HEK293 (cell line): ENCODE measurements around the gene DAP.

ENCODE experiments used
- CTCF ChIA-PET: fragments of 350-600 bp; formaldehyde crosslinking; extraction: SDS; loops from one replicate; lab custom pipeline; 2021; ENCODE audit warnings: antibody characterized with exemption; lab: Yijun Ruan, JAX
- POLR2A ChIA-PET: fragments of 300-600 bp; formaldehyde crosslinking; extraction: SDS; loops from one replicate; lab custom pipeline; 2020; ENCODE audit warnings: antibody characterized with exemption, inconsistent platforms; lab: Yijun Ruan, JAX
- H3K27ac ChIP-seq: fragments of 200-500 bp; sonication (Bioruptor generic); 2 replicates; pipeline ENCODE4 v1.5.1; 2014; ENCODE audit warnings: low read depth, low read length, control low read depth, inconsistent platforms; ENCODE audit errors: extremely low read depth
- H3K36me3 ChIP-seq, 2 experiments: fragments of 200-500 bp in 1 of 2; sonication (Bioruptor generic) in 1 of 2; 1 replicate in 1 of 2; 2 replicates in 1 of 2; pipeline ENCODE4 v1.5.1; 2014 to 2017; ENCODE audit warnings: inconsistent platforms in 2 of 2, low read length in 2 of 2; ENCODE audit not compliant: control insufficient read depth in 2 of 2, insufficient read depth in 1 of 2
- H3K4me1 ChIP-seq: fragments of 200-500 bp; sonication (Bioruptor generic); 2 replicates; pipeline ENCODE4 v1.5.1; 2014; ENCODE audit warnings: mild to moderate bottlenecking, low read length, inconsistent platforms; ENCODE audit not compliant: control insufficient read depth, insufficient read depth
- H3K4me3 ChIP-seq: 2 replicates; pipeline ENCODE4 v1.5.1; 2011; ENCODE audit warnings: low read depth, mild to moderate bottlenecking, control low read depth, low read length, moderate library complexity
- H3K9me3 ChIP-seq: fragments of 200-500 bp; sonication (Bioruptor generic); 2 replicates; pipeline ENCODE4 v1.5.1; 2014; ENCODE audit warnings: low read depth, low read length, inconsistent platforms; ENCODE audit not compliant: control insufficient read depth, insufficient read depth
- EGR2 ChIP-seq: fragments of 450-650 bp; formaldehyde crosslinking; IDR thresholded peaks from 2 replicates; pipeline ENCODE4 v1.5.1; 2016; ENCODE audit warnings: low read depth, missing biosample characterization, missing genetic modification characterization
- FEZF1 ChIP-seq: fragments of 450-650 bp; formaldehyde crosslinking; IDR thresholded peaks from 2 replicates; pipeline ENCODE4 v1.5.1; 2016; ENCODE audit warnings: missing biosample characterization, missing genetic modification characterization
- GFI1B ChIP-seq: fragments of 450-650 bp; formaldehyde crosslinking; IDR thresholded peaks from 2 replicates; pipeline ENCODE4 v1.5.1; 2016; ENCODE audit warnings: missing biosample characterization, missing genetic modification characterization
- KLF9 ChIP-seq: fragments of 450-650 bp; formaldehyde crosslinking; IDR thresholded peaks from 2 replicates; pipeline ENCODE4 v1.5.1; 2016; ENCODE audit warnings: missing biosample characterization, missing genetic modification characterization, low read depth
- MZF1 ChIP-seq: fragments of 450-650 bp; formaldehyde crosslinking; IDR thresholded peaks from 2 replicates; pipeline ENCODE4 v1.5.1; 2017; ENCODE audit warnings: missing biosample characterization, missing genetic modification characterization, borderline replicate concordance
- SCRT2 ChIP-seq: fragments of 450-650 bp; formaldehyde crosslinking; IDR thresholded peaks from 2 replicates; pipeline ENCODE4 v1.5.1; 2016; ENCODE audit warnings: missing biosample characterization, missing genetic modification characterization
- SP2 ChIP-seq: fragments of 450-650 bp; formaldehyde crosslinking; IDR thresholded peaks from 2 replicates; pipeline ENCODE4 v1.5.1; 2016; ENCODE audit warnings: missing biosample characterization, missing genetic modification characterization
- ZBTB20 ChIP-seq: fragments of 450-650 bp; formaldehyde crosslinking; IDR thresholded peaks from 2 replicates; pipeline ENCODE4 v1.5.1; 2016; ENCODE audit warnings: missing biosample characterization, missing genetic modification characterization
- ZBTB48 ChIP-seq: fragments of 450-650 bp; formaldehyde crosslinking; IDR thresholded peaks from 2 replicates; pipeline ENCODE4 v1.5.1; 2016; ENCODE audit warnings: missing biosample characterization, missing genetic modification characterization
- ZEB2 ChIP-seq: fragments of 450-650 bp; formaldehyde crosslinking; IDR thresholded peaks from 2 replicates; pipeline ENCODE4 v1.5.1; 2016; ENCODE audit warnings: missing biosample characterization, missing genetic modification characterization
- ZFP69B ChIP-seq: fragments of 450-650 bp; formaldehyde crosslinking; IDR thresholded peaks from 2 replicates; pipeline ENCODE4 v1.5.1; 2016; ENCODE audit warnings: missing biosample characterization, missing genetic modification characterization
- ZIC2 ChIP-seq: fragments of 450-650 bp; formaldehyde crosslinking; IDR thresholded peaks from 2 replicates; pipeline ENCODE4 v1.5.1; 2016; ENCODE audit warnings: missing biosample characterization, missing genetic modification characterization
- ZNF10 ChIP-seq: fragments of 450-650 bp; formaldehyde crosslinking; IDR thresholded peaks from 2 replicates; pipeline ENCODE4 v1.5.1; 2017; ENCODE audit warnings: missing biosample characterization, missing genetic modification characterization
- ZNF121 ChIP-seq: fragments of 450-650 bp; formaldehyde crosslinking; IDR thresholded peaks from 2 replicates; pipeline ENCODE4 v1.5.1; 2016; ENCODE audit warnings: missing biosample characterization, missing genetic modification characterization
- ZNF132 ChIP-seq: fragments of 450-650 bp; formaldehyde crosslinking; IDR thresholded peaks from 2 replicates; pipeline ENCODE4 v1.5.1; 2017; ENCODE audit warnings: missing biosample characterization, missing genetic modification characterization, borderline replicate concordance
- ZNF23 ChIP-seq: fragments of 450-650 bp; formaldehyde crosslinking; IDR thresholded peaks from 2 replicates; pipeline ENCODE4 v1.5.1; 2016; ENCODE audit warnings: missing biosample characterization, missing genetic modification characterization, borderline replicate concordance
- ZNF292 ChIP-seq: fragments of 450-650 bp; formaldehyde crosslinking; IDR thresholded peaks from 2 replicates; pipeline ENCODE4 v1.5.1; 2016; ENCODE audit warnings: low read depth, missing biosample characterization, missing genetic modification characterization, borderline replicate concordance
- ZNF335 ChIP-seq: fragments of 450-650 bp; formaldehyde crosslinking; conservative IDR thresholded peaks from 2 replicates; pipeline ENCODE4 v1.5.1; 2016; ENCODE audit warnings: missing biosample characterization, missing genetic modification characterization
- ZNF391 ChIP-seq: fragments of 450-650 bp; formaldehyde crosslinking; IDR thresholded peaks from 2 replicates; pipeline ENCODE4 v1.5.1; 2016; ENCODE audit warnings: low read depth, missing biosample characterization, missing genetic modification characterization, borderline replicate concordance
- ZNF423 ChIP-seq: fragments of 450-650 bp; formaldehyde crosslinking; IDR thresholded peaks from 2 replicates; pipeline ENCODE4 v1.5.1; 2016; ENCODE audit warnings: missing biosample characterization, missing genetic modification characterization
- ZNF501 ChIP-seq: fragments of 450-650 bp; formaldehyde crosslinking; IDR thresholded peaks from 2 replicates; pipeline ENCODE4 v1.5.1; 2016; ENCODE audit warnings: missing biosample characterization, missing genetic modification characterization
- ZNF629 ChIP-seq: fragments of 450-650 bp; formaldehyde crosslinking; IDR thresholded peaks from 2 replicates; pipeline ENCODE4 v1.5.1; 2017; ENCODE audit warnings: missing biosample characterization, missing genetic modification characterization
- ZNF701 ChIP-seq: fragments of 450-650 bp; formaldehyde crosslinking; IDR thresholded peaks from 2 replicates; pipeline ENCODE4 v1.5.1; 2016; ENCODE audit warnings: missing biosample characterization, missing genetic modification characterization
- ZNF776 ChIP-seq: fragments of 450-650 bp; formaldehyde crosslinking; IDR thresholded peaks from 2 replicates; pipeline ENCODE4 v1.5.0; 2017; ENCODE audit warnings: missing biosample characterization, missing genetic modification characterization, borderline replicate concordance
- TF ChIP-seq, protein P1 (sequence below): fragments of 450-650 bp; formaldehyde crosslinking; IDR thresholded peaks from 2 replicates; pipeline ENCODE4 v1.5.1; 2016; ENCODE audit warnings: missing biosample characterization, missing genetic modification characterization
- TF ChIP-seq, protein P2 (sequence below): fragments of 450-650 bp; formaldehyde crosslinking; IDR thresholded peaks from 2 replicates; pipeline ENCODE4 v1.5.1; 2016; ENCODE audit warnings: missing biosample characterization, missing genetic modification characterization, borderline replicate concordance
- TF ChIP-seq, protein P3 (sequence below): fragments of 450-650 bp; formaldehyde crosslinking; IDR thresholded peaks from 2 replicates; pipeline ENCODE4 v1.5.1; 2016; ENCODE audit warnings: missing biosample characterization, missing genetic modification characterization
- TF ChIP-seq, protein P4 (sequence below): fragments of 450-650 bp; formaldehyde crosslinking; IDR thresholded peaks from 2 replicates; pipeline ENCODE4 v1.5.1; 2016; ENCODE audit warnings: missing biosample characterization, missing genetic modification characterization

The DAP gene, protein sequence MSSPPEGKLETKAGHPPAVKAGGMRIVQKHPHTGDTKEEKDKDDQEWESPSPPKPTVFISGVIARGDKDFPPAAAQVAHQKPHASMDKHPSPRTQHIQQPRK

DNA sequence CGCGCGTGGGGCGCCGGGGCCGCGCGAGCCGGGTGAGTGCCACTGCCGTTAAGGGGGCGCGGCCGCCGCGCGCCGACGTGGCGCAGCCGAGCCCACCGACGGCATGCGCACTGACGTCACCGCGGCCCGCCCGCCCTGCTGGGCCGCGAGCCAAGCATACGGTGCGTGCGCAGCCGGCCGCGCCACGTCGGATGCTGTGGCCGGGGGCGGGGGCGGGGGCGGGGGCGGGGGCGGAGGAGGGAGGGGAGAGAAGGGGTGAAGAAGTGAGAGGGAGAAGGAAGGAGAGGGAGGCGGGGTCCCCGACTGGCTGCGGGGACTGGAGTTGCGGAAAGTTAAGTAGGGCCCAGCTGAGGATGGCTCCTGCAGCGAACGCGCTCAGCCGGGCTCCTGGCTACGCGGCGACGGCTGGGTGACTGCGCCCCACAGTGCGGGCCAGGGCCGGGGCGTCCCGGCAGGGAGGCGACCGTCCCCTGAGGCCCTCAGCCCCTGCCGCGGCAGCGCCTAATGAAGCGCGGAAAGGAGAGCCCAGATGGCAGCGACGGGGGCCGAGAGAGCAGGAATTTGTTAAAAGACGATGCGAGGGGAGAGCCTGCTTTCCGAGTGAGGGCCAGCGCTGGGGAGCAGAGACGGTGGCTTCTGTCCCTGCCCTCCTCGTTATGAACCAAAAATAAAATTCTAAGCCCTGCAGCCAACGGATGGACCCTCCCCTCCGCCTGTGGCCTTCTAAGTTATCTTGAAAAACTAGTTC, at the start of gene DAP:
Gene DAP, minus strand, starts transcription at position 50 of the 748 bp plus-strand sequence. CDS start 166 bp downstream, outside the sequence.
- CTCF ChIA-PET: no interaction called here
- H3K9me3 ChIP-seq: no peaks in the 10 kb centered on the region
- peak within 1 kb of the TSS; percentile 74 for H3K27ac ChIP-seq
- peak within 1 kb of the TSS; percentile 61 for H3K4me3 ChIP-seq
- H3K4me1 ChIP-seq: no peaks in the 10 kb centered on the region
- POLR2A ChIA-PET: interaction anchor here (1.1 to 1.2 kb wide), 2 partner anchors 8 to 408 kb away, joined by 3 to 6 read pairs; partner anchors contain the start of gene MARCHF6
- H3K36me3 ChIP-seq: peaks cover 0 to 4% of the 10 kb centered on the region in 2 experiments; a peak in 1 of 3 replicates
- TF ChIP-seq MZF1 (tag by site-specific recombination) (0 out of 2 replicates have a peak, but pooled peaks have one; percentile 20), ZNF10 (tag by site-specific recombination) (no peak), ZNF776 (tag by site-specific recombination) (no peak), ZNF423 (peak; percentile 95), ZNF132 (tag by site-specific recombination) (no peak), ZNF335 (peak; percentile 68), ZNF501 (tag by site-specific recombination) (no peak), ZNF701 (tag by site-specific recombination) (no peak), ZBTB20 (tag by site-specific recombination) (peak; percentile 52; the same call in 1 of the 2 replicates), ZNF629 (tag by site-specific recombination) (no peak), ZNF121 (tag by site-specific recombination) (peak; percentile 22; the same call in 1 of the 2 replicates), ZNF391 (no peak), KLF9 (tag by site-specific recombination) (peak; percentile 54; the same call in 1 of the 2 replicates), ZEB2 (tag by site-specific recombination) (0 out of 2 replicates have a peak, but pooled peaks have one; percentile 20), ZNF292 (tag by site-specific recombination) (no peak), FEZF1 (tag by site-specific recombination) (no peak), ZBTB48 (tag by site-specific recombination) (peak; percentile 74), ZIC2 (peak; percentile 97), ZFP69B (tag by site-specific recombination) (peak; percentile 64; the same call in 1 of the 2 replicates), SP2 (tag by site-specific recombination) (no peak), ZNF23 (tag by site-specific recombination) (no peak), GFI1B (tag by site-specific recombination) (no peak), SCRT2 (tag by site-specific recombination) (no peak), EGR2 (tag by site-specific recombination) (no peak)
- TF ChIP-seq, protein P1, sequence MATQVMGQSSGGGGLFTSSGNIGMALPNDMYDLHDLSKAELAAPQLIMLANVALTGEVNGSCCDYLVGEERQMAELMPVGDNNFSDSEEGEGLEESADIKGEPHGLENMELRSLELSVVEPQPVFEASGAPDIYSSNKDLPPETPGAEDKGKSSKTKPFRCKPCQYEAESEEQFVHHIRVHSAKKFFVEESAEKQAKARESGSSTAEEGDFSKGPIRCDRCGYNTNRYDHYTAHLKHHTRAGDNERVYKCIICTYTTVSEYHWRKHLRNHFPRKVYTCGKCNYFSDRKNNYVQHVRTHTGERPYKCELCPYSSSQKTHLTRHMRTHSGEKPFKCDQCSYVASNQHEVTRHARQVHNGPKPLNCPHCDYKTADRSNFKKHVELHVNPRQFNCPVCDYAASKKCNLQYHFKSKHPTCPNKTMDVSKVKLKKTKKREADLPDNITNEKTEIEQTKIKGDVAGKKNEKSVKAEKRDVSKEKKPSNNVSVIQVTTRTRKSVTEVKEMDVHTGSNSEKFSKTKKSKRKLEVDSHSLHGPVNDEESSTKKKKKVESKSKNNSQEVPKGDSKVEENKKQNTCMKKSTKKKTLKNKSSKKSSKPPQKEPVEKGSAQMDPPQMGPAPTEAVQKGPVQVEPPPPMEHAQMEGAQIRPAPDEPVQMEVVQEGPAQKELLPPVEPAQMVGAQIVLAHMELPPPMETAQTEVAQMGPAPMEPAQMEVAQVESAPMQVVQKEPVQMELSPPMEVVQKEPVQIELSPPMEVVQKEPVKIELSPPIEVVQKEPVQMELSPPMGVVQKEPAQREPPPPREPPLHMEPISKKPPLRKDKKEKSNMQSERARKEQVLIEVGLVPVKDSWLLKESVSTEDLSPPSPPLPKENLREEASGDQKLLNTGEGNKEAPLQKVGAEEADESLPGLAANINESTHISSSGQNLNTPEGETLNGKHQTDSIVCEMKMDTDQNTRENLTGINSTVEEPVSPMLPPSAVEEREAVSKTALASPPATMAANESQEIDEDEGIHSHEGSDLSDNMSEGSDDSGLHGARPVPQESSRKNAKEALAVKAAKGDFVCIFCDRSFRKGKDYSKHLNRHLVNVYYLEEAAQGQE: no peak
- TF ChIP-seq, protein P2, sequence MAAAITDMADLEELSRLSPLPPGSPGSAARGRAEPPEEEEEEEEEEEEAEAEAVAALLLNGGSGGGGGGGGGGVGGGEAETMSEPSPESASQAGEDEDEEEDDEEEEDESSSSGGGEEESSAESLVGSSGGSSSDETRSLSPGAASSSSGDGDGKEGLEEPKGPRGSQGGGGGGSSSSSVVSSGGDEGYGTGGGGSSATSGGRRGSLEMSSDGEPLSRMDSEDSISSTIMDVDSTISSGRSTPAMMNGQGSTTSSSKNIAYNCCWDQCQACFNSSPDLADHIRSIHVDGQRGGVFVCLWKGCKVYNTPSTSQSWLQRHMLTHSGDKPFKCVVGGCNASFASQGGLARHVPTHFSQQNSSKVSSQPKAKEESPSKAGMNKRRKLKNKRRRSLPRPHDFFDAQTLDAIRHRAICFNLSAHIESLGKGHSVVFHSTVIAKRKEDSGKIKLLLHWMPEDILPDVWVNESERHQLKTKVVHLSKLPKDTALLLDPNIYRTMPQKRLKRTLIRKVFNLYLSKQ (tag by site-specific recombination): no peak
- TF ChIP-seq, protein P3, sequence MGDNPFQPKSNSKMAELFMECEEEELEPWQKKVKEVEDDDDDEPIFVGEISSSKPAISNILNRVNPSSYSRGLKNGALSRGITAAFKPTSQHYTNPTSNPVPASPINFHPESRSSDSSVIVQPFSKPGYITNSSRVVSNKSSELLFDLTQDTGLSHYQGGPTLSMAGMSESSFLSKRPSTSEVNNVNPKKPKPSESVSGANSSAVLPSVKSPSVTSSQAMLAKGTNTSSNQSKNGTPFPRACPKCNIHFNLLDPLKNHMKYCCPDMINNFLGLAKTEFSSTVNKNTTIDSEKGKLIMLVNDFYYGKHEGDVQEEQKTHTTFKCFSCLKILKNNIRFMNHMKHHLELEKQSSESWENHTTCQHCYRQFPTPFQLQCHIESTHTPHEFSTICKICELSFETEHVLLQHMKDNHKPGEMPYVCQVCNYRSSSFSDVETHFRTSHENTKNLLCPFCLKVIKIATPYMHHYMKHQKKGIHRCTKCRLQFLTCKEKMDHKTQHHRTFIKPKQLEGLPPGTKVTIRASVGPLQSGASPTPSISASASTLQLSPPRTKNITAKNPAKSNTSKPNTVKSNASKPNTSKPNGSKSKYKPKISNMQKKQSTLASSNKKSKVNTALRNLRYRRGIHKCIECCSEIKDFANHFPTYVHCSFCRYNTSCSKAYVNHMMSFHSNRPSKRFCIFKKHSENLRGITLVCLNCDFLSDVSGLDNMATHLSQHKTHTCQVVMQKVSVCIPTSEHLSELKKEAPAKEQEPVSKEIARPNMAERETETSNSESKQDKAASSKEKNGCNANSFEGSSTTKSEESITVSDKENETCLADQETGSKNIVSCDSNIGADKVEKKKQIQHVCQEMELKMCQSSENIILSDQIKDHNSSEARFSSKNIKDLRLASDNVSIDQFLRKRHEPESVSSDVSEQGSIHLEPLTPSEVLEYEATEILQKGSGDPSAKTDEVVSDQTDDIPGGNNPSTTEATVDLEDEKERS (tag by site-specific recombination): 0 out of 2 replicates have a peak, but pooled peaks have one; percentile 7
- TF ChIP-seq, protein P4, sequence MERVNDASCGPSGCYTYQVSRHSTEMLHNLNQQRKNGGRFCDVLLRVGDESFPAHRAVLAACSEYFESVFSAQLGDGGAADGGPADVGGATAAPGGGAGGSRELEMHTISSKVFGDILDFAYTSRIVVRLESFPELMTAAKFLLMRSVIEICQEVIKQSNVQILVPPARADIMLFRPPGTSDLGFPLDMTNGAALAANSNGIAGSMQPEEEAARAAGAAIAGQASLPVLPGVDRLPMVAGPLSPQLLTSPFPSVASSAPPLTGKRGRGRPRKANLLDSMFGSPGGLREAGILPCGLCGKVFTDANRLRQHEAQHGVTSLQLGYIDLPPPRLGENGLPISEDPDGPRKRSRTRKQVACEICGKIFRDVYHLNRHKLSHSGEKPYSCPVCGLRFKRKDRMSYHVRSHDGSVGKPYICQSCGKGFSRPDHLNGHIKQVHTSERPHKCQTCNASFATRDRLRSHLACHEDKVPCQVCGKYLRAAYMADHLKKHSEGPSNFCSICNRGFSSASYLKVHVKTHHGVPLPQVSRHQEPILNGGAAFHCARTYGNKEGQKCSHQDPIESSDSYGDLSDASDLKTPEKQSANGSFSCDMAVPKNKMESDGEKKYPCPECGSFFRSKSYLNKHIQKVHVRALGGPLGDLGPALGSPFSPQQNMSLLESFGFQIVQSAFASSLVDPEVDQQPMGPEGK (tag by site-specific recombination): 0 out of 2 replicates have a peak, but pooled peaks have one; percentile 44
